HL-60 (cell line): ENCODE results near the gene RBM38.
A peak's percentile ranks its signal among the peaks of the same experiment; 100 is the strongest.

ENCODE experiments used
- DNase-seq, 2 experiments: peaks; one replicate each; pipeline ENCODE4 v3.0.0-alpha.2; 2010 to 2020; ENCODE audit warnings: low read depth in 1 of 2, low spot score in 1 of 2
- H3K27ac ChIP-seq: fragments of 250-450 bp; sonication (Bioruptor Pico); replicated peaks from 2 replicates; pipeline ENCODE4 v1.5.1; 2020; ENCODE audit warnings: mild to moderate bottlenecking, moderate library complexity
- H3K27me3 ChIP-seq: fragments of 250-450 bp; sonication (Bioruptor Pico); 2 replicates; pipeline ENCODE4 v1.5.1; 2021; ENCODE audit warnings: mild to moderate bottlenecking, moderate library complexity; ENCODE audit not compliant: insufficient read depth, poor library complexity, severe bottlenecking
- H3K4me3 ChIP-seq: replicated peaks from 2 replicates; pipeline ENCODE4 v1.5.1; 2011; ENCODE audit warnings: mild to moderate bottlenecking, control low read depth, low read length; ENCODE audit not compliant: insufficient read depth
- GABPA ChIP-seq: IDR thresholded peaks from 2 replicates; pipeline ENCODE4 v1.6.1; 2012; ENCODE audit warnings: low read depth
- POLR2AphosphoS5 ChIP-seq: IDR thresholded peaks from 2 replicates; pipeline ENCODE4 v1.6.1; 2012; ENCODE audit warnings: low read depth
- SPI1 ChIP-seq: IDR thresholded peaks from 2 replicates; pipeline ENCODE4 v1.6.1; 2012; ENCODE audit warnings: low read depth, mild to moderate bottlenecking, borderline replicate concordance
- TF ChIP-seq, protein P1 (sequence below): IDR thresholded peaks from one replicate; pipeline ENCODE4 v1.5.1; 2011; ENCODE audit warnings: low read length, control low read depth, inconsistent platforms; ENCODE audit not compliant: insufficient read depth
- TF ChIP-seq, protein P2 (sequence below): IDR thresholded peaks from 2 replicates; pipeline ENCODE4 v1.6.1; 2012; ENCODE audit warnings: low read depth; ENCODE audit not compliant: insufficient replicate concordance

Gene RBM38

DNA sequence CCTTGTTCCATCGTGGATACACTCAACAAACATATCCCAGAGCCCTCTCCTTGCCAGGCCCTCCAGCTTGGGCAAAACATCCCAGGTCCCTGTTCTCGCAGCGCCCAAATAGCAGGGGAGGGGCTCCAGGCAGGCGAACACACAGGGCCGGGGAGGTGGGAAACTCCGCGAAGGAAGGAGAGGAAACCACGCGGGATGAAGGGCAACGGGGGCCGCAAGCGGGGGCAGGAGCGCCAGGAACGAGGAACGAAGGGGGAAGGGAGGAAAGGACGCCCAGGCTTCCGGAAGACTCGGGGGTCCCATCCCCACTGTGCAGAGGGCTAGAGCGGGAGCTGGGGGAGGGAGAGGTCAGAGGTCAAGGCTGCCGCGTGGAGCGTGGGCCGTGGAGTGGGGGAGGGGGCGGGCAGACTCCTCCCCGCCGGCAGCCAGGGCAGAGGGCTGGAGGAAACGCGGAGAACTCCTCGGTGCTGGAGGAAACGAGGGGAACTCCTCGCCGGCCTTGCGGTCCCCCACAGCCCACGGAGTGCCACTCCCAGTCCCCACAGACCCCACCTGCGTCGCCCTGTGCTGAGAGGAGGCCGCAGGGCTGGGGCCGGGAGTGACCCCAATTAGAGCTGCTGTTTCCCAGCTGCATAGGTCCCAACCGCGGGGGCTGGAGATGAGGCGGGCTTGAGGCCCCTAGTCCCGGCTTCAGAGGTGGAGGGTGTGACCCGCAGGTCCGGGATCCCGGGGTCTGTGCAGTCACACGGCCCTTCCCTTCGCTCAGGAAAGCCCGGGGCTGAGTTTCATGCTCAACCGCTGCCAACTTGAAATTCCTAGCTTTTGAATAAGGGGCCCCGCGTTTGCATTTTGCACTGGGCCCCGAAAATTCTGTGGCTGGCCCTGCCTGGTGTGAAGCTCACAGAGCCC is 1.2 kb upstream of the RBM38 start:
- TF ChIP-seq SPI1: no peak
- TF ChIP-seq, protein P1, sequence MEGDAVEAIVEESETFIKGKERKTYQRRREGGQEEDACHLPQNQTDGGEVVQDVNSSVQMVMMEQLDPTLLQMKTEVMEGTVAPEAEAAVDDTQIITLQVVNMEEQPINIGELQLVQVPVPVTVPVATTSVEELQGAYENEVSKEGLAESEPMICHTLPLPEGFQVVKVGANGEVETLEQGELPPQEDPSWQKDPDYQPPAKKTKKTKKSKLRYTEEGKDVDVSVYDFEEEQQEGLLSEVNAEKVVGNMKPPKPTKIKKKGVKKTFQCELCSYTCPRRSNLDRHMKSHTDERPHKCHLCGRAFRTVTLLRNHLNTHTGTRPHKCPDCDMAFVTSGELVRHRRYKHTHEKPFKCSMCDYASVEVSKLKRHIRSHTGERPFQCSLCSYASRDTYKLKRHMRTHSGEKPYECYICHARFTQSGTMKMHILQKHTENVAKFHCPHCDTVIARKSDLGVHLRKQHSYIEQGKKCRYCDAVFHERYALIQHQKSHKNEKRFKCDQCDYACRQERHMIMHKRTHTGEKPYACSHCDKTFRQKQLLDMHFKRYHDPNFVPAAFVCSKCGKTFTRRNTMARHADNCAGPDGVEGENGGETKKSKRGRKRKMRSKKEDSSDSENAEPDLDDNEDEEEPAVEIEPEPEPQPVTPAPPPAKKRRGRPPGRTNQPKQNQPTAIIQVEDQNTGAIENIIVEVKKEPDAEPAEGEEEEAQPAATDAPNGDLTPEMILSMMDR: no peak
- TF ChIP-seq GABPA: no peak
- TF ChIP-seq POLR2AphosphoS5: no peak
- TF ChIP-seq, protein P2, sequence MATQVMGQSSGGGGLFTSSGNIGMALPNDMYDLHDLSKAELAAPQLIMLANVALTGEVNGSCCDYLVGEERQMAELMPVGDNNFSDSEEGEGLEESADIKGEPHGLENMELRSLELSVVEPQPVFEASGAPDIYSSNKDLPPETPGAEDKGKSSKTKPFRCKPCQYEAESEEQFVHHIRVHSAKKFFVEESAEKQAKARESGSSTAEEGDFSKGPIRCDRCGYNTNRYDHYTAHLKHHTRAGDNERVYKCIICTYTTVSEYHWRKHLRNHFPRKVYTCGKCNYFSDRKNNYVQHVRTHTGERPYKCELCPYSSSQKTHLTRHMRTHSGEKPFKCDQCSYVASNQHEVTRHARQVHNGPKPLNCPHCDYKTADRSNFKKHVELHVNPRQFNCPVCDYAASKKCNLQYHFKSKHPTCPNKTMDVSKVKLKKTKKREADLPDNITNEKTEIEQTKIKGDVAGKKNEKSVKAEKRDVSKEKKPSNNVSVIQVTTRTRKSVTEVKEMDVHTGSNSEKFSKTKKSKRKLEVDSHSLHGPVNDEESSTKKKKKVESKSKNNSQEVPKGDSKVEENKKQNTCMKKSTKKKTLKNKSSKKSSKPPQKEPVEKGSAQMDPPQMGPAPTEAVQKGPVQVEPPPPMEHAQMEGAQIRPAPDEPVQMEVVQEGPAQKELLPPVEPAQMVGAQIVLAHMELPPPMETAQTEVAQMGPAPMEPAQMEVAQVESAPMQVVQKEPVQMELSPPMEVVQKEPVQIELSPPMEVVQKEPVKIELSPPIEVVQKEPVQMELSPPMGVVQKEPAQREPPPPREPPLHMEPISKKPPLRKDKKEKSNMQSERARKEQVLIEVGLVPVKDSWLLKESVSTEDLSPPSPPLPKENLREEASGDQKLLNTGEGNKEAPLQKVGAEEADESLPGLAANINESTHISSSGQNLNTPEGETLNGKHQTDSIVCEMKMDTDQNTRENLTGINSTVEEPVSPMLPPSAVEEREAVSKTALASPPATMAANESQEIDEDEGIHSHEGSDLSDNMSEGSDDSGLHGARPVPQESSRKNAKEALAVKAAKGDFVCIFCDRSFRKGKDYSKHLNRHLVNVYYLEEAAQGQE: no peak
- H3K4me3 ChIP-seq: no peak overlapping the region
- H3K27ac ChIP-seq: peak overlapping the region; percentile 15; the same call in 1 of the 2 replicates
- no peak for DNase-seq
- H3K27me3 ChIP-seq: no peaks in the 10 kb centered on the region

DNA sequence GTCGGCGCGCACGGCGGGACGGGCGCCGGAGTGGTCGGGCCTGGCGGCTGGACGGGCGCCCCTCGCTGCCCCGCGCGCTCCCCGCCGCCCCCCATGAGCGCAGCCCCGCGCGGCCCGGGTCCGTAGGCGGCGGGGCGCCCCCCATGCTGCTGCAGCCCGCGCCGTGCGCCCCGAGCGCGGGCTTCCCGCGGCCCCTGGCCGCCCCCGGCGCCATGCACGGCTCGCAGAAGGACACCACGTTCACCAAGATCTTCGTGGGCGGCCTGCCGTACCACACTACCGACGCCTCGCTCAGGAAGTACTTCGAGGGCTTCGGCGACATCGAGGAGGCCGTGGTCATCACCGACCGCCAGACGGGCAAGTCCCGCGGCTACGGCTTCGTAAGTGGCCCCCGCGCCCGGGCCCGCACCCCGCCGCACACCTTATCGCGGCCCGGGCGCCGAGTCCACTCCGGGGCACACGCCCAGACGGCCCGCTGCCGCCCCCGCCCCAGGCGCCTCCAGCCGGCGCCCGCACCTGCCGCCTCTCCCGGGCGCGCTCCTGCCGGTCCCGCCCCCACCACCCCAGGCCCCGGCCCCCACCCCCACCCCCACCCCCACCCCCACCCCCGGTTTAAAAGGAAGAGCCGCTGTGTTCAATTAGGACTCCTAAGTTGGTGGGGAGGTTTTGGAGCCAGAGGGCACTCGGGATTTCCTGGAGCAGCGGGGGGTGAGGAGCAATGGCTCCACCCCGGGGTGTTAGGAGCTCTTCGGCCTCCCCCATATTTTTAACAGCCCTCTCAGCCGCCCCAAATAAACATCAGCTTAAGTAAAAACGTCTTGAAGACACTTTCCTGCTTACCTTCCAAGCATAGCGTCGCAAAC is 474 bp downstream of the RBM38 start:
- TF ChIP-seq GABPA: no peak
- TF ChIP-seq, protein P2: no peak
- no peak for TF ChIP-seq POLR2AphosphoS5
- no peak for TF ChIP-seq SPI1
- TF ChIP-seq, protein P1: no peak
- Histone ChIP-seq H3K27me3 (no peaks in the 10 kb centered on the region), H3K27ac (peak overlapping the region; percentile 58), H3K4me3 (peak overlapping the region; percentile 78)
- no peak for DNase-seq

DNA sequence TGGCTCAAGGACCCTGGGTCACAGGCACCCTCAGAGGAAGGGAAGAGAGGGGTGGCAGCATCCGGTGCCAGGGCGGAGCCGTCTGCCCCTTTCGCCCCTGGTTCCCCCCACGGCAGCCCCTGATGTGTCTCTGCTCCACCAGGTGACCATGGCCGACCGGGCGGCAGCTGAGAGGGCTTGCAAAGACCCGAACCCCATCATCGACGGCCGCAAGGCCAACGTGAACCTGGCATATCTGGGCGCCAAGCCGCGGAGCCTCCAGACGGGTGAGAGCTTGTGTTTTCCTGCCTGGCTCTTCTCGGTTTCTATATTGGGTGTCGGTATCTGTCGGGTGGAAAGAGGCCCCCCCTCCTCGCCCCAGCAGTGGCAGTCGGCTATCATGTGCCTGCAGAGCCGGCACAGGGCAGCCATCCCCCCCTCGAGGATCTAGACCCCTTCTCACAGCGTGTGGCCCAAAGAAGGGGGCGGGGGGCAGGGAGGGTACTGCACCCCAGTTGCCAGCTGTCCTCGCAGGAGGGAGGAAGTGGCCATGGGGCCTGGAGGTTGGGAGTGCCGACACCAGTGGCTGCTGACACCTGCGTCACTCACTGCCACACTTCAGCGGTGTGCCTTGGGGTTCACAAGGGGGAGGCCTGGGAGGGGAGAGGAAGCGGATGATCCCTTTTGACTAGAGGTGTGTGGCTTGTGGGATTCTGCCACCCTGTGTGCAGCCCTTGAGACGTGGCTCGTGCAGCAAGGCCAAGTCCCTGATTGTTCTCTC is 1.5 kb downstream of the RBM38 start:
- Histone ChIP-seq H3K4me3 (peak overlapping the region; percentile 78), H3K27me3 (no peaks in the 10 kb centered on the region), H3K27ac (peak overlapping the region; percentile 56)
- DNase-seq: peak; percentile 64 to 72
- TF ChIP-seq, protein P2: no peak
- peak; percentile 46; the same call in 1 of the 2 replicates for TF ChIP-seq POLR2AphosphoS5
- TF ChIP-seq, protein P1: no peak
- peak; percentile 83 for TF ChIP-seq SPI1
